Esophagus squamous epithelium (tissue), 5 donors: ENCODE measurements around the gene MVB12B. TPM values are rescaled to one million over a fixed set of nuclear protein-coding genes. Genes with fewer than 3 reads are reported as not detected.

Experiments used
- DNase-seq: peaks from one replicate; lab custom pipeline; 2025; lab: John Stamatoyannopoulos, UW
- H3K27ac ChIP-seq, 4 donors: fragments of 200-600 bp; sonication (generic); one replicate each; pipeline ENCODE4 v1.5.1; 2016 to 2019; ENCODE audit warnings: mild to moderate bottlenecking in 1 of 4
- H3K27me3 ChIP-seq, 4 donors: fragments of 200-600 bp; sonication (generic); 1 replicate in 3 of 4; 2 replicates in 1 of 4; pipeline versions ENCODE4 v1.5.1 to v1.6.0; 2017 to 2021; ENCODE audit warnings: antibody characterized with exemption in 1 of 4
- H3K36me3 ChIP-seq, 3 donors: fragments of 200-600 bp; sonication (generic); one replicate each; pipeline ENCODE4 v1.5.1; 2016 to 2019
- H3K4me1 ChIP-seq, 3 donors: fragments of 200-600 bp; sonication (generic); one replicate each; pipeline ENCODE4 v1.5.1; 2017 to 2019
- H3K4me3 ChIP-seq, 4 donors: fragments of 200-600 bp; sonication (generic); 1 replicate in 3 of 4; 2 replicates in 1 of 4; pipeline ENCODE4 v1.5.1; 2016 to 2019; ENCODE audit warnings: mild to moderate bottlenecking in 2 of 4, moderate library complexity in 1 of 4
- H3K9me3 ChIP-seq, 3 donors: fragments of 200-600 bp; sonication (generic); one replicate each; pipeline ENCODE4 v1.5.1; 2016 to 2019
- CTCF ChIP-seq, 6 experiments: fragments of 450-650 bp in 4 of 6; fragments of 200-600 bp in 2 of 6; sonication (generic) in 2 of 6; IDR thresholded peaks; one replicate each; pipeline ENCODE4 v1.5.1; 2016 to 2019; ENCODE audit warnings: antibody characterized with exemption in 6 of 6, mild to moderate bottlenecking in 4 of 6, moderate library complexity in 4 of 6
- POLR2A ChIP-seq, 4 donors: fragments of 450-650 bp; IDR thresholded peaks; one replicate each; pipeline ENCODE4 v1.6.1; 2017; ENCODE audit warnings: antibody characterized with exemption in 4 of 4, mild to moderate bottlenecking in 4 of 4, moderate library complexity in 3 of 4
- WGBS, 2 donors: methylation state at CpG; one replicate each; pipeline ENCODE4 v1.1.5; 2018; 5-methylcytosine and 5-hydroxymethylcytosine counted together
- intact Hi-C: fragments of 100-400 bp; cut with DNase I; formaldehyde crosslinking; loops from one replicate; pipeline ENCODE4 v1.15.0; 2022
- total RNA-seq, 4 donors: library from RNA; depleted of rRNA; stranded (reverse); fragments of >200 nt; gene quantifications; one replicate each; pipeline ENCODE4 v1.1.0, GENCODE V29; 2016
- donor health status: DM: yes; HTN: yes; CAD: no.

Gene MVB12B
- total RNA-seq, 4 donors from 2014 or later, result 3.2 to 13.2 (median 5.3) TPM

GRCh38 chr9:126432659-126433058, 106.0 kb downstream of the MVB12B start:
- H3K27me3 ChIP-seq, result no peaks in the 10 kb centered on the region
- intact Hi-C loops, result no loop called here
- H3K9me3 ChIP-seq, result no peaks in the 10 kb centered on the region
- peaks cover 0 to 20% (median 0%) of the 10 kb centered on the region in 3 donors for H3K36me3 ChIP-seq
- WGBS, 2 donors, result 88 to 91% methylated on average over 7 of the region's 7 CpGs
- no peak for DNase-seq
- H3K4me3 ChIP-seq, result no peak overlapping the region
- H3K27ac ChIP-seq, result no peak overlapping the region
- H3K4me1 ChIP-seq, result no peaks in the 10 kb centered on the region
- TF ChIP-seq CTCF (IDR thresholded peaks at IDR 0.05) (no peak), POLR2A (IDR thresholded peaks at IDR 0.05) (no peak)

- Histone ChIP-seq H3K27ac (no peak overlapping the region), H3K4me1 (peaks cover 0 to 4% (median 0%) of the 10 kb centered on the region in 3 donors), H3K9me3 (no peaks in the 10 kb centered on the region), H3K36me3 (peaks cover 0 to 13% (median 0%) of the 10 kb centered on the region in 3 donors), H3K4me3 (no peak overlapping the region), H3K27me3 (no peaks in the 10 kb centered on the region)
- 63 to 88% methylated on average over 2 of the region's 2 CpGs for WGBS, 2 donors
- intact Hi-C loops, result no loop called here
- no peak for DNase-seq
- TF ChIP-seq POLR2A (IDR thresholded peaks at IDR 0.05) (no peak), CTCF (IDR thresholded peaks at IDR 0.05) (no peak)
Observed at GRCh38 chr9:126435105-126435504, 108.5 kb downstream of the MVB12B start.

- Histone ChIP-seq H3K27me3 (no peaks in the 10 kb centered on the region), H3K36me3 (peaks cover 0 to 11% (median 0%) of the 10 kb centered on the region in 3 donors), H3K9me3 (no peaks in the 10 kb centered on the region), H3K4me3 (no peak overlapping the region), H3K4me1 (peaks cover 0 to 8% (median 0%) of the 10 kb centered on the region in 3 donors), H3K27ac (no peak overlapping the region)
- intact Hi-C loops, result no loop called here
- 82 to 91% methylated on average over 7 to 8 of the region's 8 CpGs for WGBS, 2 donors
- no peak for TF ChIP-seq CTCF (IDR thresholded peaks at IDR 0.05)
- TF ChIP-seq POLR2A (IDR thresholded peaks at IDR 0.05), result no peak
- no peak for DNase-seq
Observed at GRCh38 chr9:126435626-126436025, 109.0 kb downstream of the MVB12B start.

GRCh38 chr9:126436545-126437267, 110.1 kb downstream of the MVB12B start:
- Histone ChIP-seq H3K27ac (no peak overlapping the region), H3K4me1 (peaks cover 0 to 15% (median 0%) of the 10 kb centered on the region in 3 donors), H3K9me3 (no peaks in the 10 kb centered on the region), H3K4me3 (no peak overlapping the region), H3K27me3 (no peaks in the 10 kb centered on the region), H3K36me3 (peaks cover 0 to 11% (median 0%) of the 10 kb centered on the region in 3 donors)
- TF ChIP-seq CTCF (IDR thresholded peaks at IDR 0.05), result no peak
- TF ChIP-seq POLR2A (IDR thresholded peaks at IDR 0.05), result no peak
- 69 to 72% methylated on average over 6 of the region's 6 CpGs for WGBS, 2 donors
- intact Hi-C loops, result no loop called here
- DNase-seq, result no peak

GRCh38 chr9:126437268-126437666, 110.6 kb downstream of the MVB12B start:
- no peak overlapping the region for H3K27ac ChIP-seq
- H3K27me3 ChIP-seq, result no peaks in the 10 kb centered on the region
- H3K4me3 ChIP-seq, result no peak overlapping the region
- intact Hi-C loops, result no loop called here
- 88% methylated on average over 6 of the region's 6 CpGs for WGBS, 2 donors
- DNase-seq, result no peak
- H3K36me3 ChIP-seq, result peaks cover 0 to 11% (median 0%) of the 10 kb centered on the region in 3 donors
- no peak for TF ChIP-seq CTCF (IDR thresholded peaks at IDR 0.05)
- no peak for TF ChIP-seq POLR2A (IDR thresholded peaks at IDR 0.05)
- H3K9me3 ChIP-seq, result no peaks in the 10 kb centered on the region
- peaks cover 0 to 15% (median 0%) of the 10 kb centered on the region in 3 donors for H3K4me1 ChIP-seq
